ENCODE measurements around the gene PANK1.
A peak's percentile ranks its signal among the peaks of the same experiment; 100 is the strongest.
"Not testable (repeated sequence)": the region's sequence is repeated elsewhere in the genome, so short reads cannot be mapped to it uniquely, and the experiment has no call there.

PANK1 gene

GRCh38 chr10:89651916-89652573 lies 7.0 kb upstream of the PANK1 start:
- no peak for DNase-seq

GRCh38 chr10:89651205-89651915 lies 6.3 kb upstream of the PANK1 start:
- DNase-seq: no peak

- DNase-seq: no peak
Observed at GRCh38 chr10:89649051-89649450, 4.0 kb upstream of the PANK1 start.

- no peak for DNase-seq
Observed at GRCh38 chr10:89648074-89648473, 3.0 kb upstream of the PANK1 start.

GRCh38 chr10:89646889-89647657 lies 2.0 kb upstream of the PANK1 start:
- DNase-seq: no peak

GRCh38 chr10:89645742-89646172 lies 715 bp upstream of the PANK1 start:
- no peak for DNase-seq

GRCh38 chr10:89644691-89644966 lies 413 bp downstream of the PANK1 start:
- DNase-seq: no peak

GRCh38 chr10:89643812-89644690 lies 991 bp downstream of the PANK1 start:
- DNase-seq: peak; percentile 80

- DNase-seq: no peak
Observed at GRCh38 chr10:89643431-89643811, 1.6 kb downstream of the PANK1 start.

- no peak for DNase-seq
Observed at GRCh38 chr10:89642193-89642592, 2.8 kb downstream of the PANK1 start.

GRCh38 chr10:89640241-89640640 lies 4.8 kb downstream of the PANK1 start:
- no peak for DNase-seq

- DNase-seq: no peak
Observed at GRCh38 chr10:89639326-89639725, 5.7 kb downstream of the PANK1 start.

GRCh38 chr10:89637113-89637512 lies 7.9 kb downstream of the PANK1 start:
- DNase-seq: peak; percentile 67

- no peak for DNase-seq
Observed at GRCh38 chr10:89634637-89635036, 10.4 kb downstream of the PANK1 start.

GRCh38 chr10:89633484-89633883 lies 11.6 kb downstream of the PANK1 start:
- DNase-seq: no peak

GRCh38 chr10:89632824-89633223 lies 12.2 kb downstream of the PANK1 start:
- no peak for DNase-seq

- no peak for DNase-seq
Observed at GRCh38 chr10:89627830-89628229, 17.2 kb downstream of the PANK1 start.

- DNase-seq: no peak
Observed at GRCh38 chr10:89625041-89625765, 19.8 kb downstream of the PANK1 start.

- DNase-seq: no peak
Observed at GRCh38 chr10:89624020-89624419, 21.0 kb downstream of the PANK1 start.

- DNase-seq: no peak
Observed at GRCh38 chr10:89622151-89622550, 22.9 kb downstream of the PANK1 start.

- DNase-seq: no peak
Observed at GRCh38 chr10:89621438-89621837, 23.6 kb downstream of the PANK1 start.

- DNase-seq: not testable (repeated sequence)
Observed at GRCh38 chr10:89620296-89620695, 24.7 kb downstream of the PANK1 start.
